ENCODE data around the gene STK32B. TPM values are rescaled to one million over a fixed set of nuclear protein-coding genes. Genes with fewer than 3 reads are reported as not detected.
A peak's percentile ranks its signal among the peaks of the same experiment; 100 is the strongest.
"Not testable (repeated sequence)": the region's sequence is repeated elsewhere in the genome, so short reads cannot be mapped to it uniquely, and the experiment has no call there.

Gene STK32B
- 1 to 10 TPM in 1 of 2 donors, under 1 TPM in 1; 0.09 to 7.3 TPM for total RNA-seq

- WGBS: under 1% methylated on average over 79 of the region's 103 CpGs
- peaks cover 5% of the 10 kb centered on the region for H3K4me1 ChIP-seq (replicated peaks)
- H3K9me3 ChIP-seq: no peaks in the 10 kb centered on the region
- H3K4me3 ChIP-seq: peak within 1 kb of the TSS; percentile 27 to 35
- no peaks in the 10 kb centered on the region for H3K27me3 ChIP-seq (replicated peaks; ENCODE audit: insufficient read depth)
- peak; percentile 36 for DNase-seq (ENCODE audit: low spot score)
- no peaks in the 10 kb centered on the region for H3K36me3 ChIP-seq
- TF ChIP-seq POLR2A (IDR thresholded peaks at IDR 0.05) (no peak), CTCF (IDR thresholded peaks at IDR 0.05) (peak in 1 of 4 experiments; percentile 7)
- intact Hi-C loops (cut with DNase I): loop anchor here (10.0 kb wide), 1 partner anchor 763 kb away; no protein-coding TSS in a partner anchor
- no peak within 1 kb of the TSS for H3K27ac ChIP-seq
These were observed at the start of gene STK32B for GRCh38 chr4:5051278-5052203. Gene STK32B, plus strand, starts transcription at chr4:5051480.

GRCh38 chr4:5001641-5002040 lies 49.6 kb upstream of the STK32B start:
- DNase-seq (ENCODE audit: low spot score); intact Hi-C loops (cut with DNase I); H3K4me3 ChIP-seq; H3K4me1 ChIP-seq (replicated peaks); H3K27me3 ChIP-seq (replicated peaks; ENCODE audit: insufficient read depth); H3K36me3 ChIP-seq; H3K9me3 ChIP-seq; H3K27ac ChIP-seq: not testable (repeated sequence)
- WGBS: 85% methylated on average over 6 of the region's 6 CpGs

GRCh38 chr4:5003372-5003857 lies 47.9 kb upstream of the STK32B start:
- H3K9me3 ChIP-seq: no peaks in the 10 kb centered on the region
- intact Hi-C loops (cut with DNase I): no loop called here
- TF ChIP-seq POLR2AphosphoS5 (IDR thresholded peaks at IDR 0.05) (no peak), CTCF (IDR thresholded peaks at IDR 0.05) (no peak), POLR2A (IDR thresholded peaks at IDR 0.05) (no peak)
- peaks cover 8% of the 10 kb centered on the region for H3K27me3 ChIP-seq (replicated peaks; ENCODE audit: insufficient read depth)
- 73% methylated on average over 9 of the region's 9 CpGs for whole genome bisulfite sequencing
- no peaks in the 10 kb centered on the region for H3K4me1 ChIP-seq (replicated peaks)
- no peak for DNase-seq (ENCODE audit: low spot score)
- H3K4me3 ChIP-seq: no peak overlapping the region
- H3K36me3 ChIP-seq: no peaks in the 10 kb centered on the region
- no peak overlapping the region for H3K27ac ChIP-seq

GRCh38 chr4:5003918-5004317 lies 47.4 kb upstream of the STK32B start:
- no peak overlapping the region for H3K27ac ChIP-seq
- H3K36me3 ChIP-seq: no peaks in the 10 kb centered on the region
- H3K4me3 ChIP-seq: no peak overlapping the region
- TF ChIP-seq POLR2A (IDR thresholded peaks at IDR 0.05): no peak
- TF ChIP-seq POLR2AphosphoS5 (IDR thresholded peaks at IDR 0.05): no peak
- no peak for TF ChIP-seq CTCF (IDR thresholded peaks at IDR 0.05)
- peaks cover 8% of the 10 kb centered on the region for H3K27me3 ChIP-seq (replicated peaks; ENCODE audit: insufficient read depth)
- WGBS: 94% methylated on average over 3 of the region's 3 CpGs
- H3K4me1 ChIP-seq (replicated peaks): no peaks in the 10 kb centered on the region
- intact Hi-C loops (cut with DNase I): no loop called here
- no peaks in the 10 kb centered on the region for H3K9me3 ChIP-seq
- DNase-seq (ENCODE audit: low spot score): no peak

- H3K4me1 ChIP-seq (replicated peaks): no peaks in the 10 kb centered on the region
- no peaks in the 10 kb centered on the region for H3K36me3 ChIP-seq
- intact Hi-C loops (cut with DNase I): no loop called here
- no peak overlapping the region for H3K4me3 ChIP-seq
- H3K9me3 ChIP-seq: no peaks in the 10 kb centered on the region
- peaks cover 8% of the 10 kb centered on the region for H3K27me3 ChIP-seq (replicated peaks; ENCODE audit: insufficient read depth)
- TF ChIP-seq CTCF (IDR thresholded peaks at IDR 0.05): no peak
- no peak for TF ChIP-seq POLR2A (IDR thresholded peaks at IDR 0.05)
- 87% methylated on average over 8 of the region's 8 CpGs for WGBS
- no peak for DNase-seq (ENCODE audit: low spot score)
- no peak overlapping the region for H3K27ac ChIP-seq
These were observed 46.8 kb upstream of the STK32B start for GRCh38 chr4:5004496-5004895.

- intact Hi-C loops (cut with DNase I); DNase-seq (ENCODE audit: low spot score): not testable (repeated sequence)
- WGBS: 85% methylated on average over 11 of the region's 11 CpGs
These were observed 44.3 kb upstream of the STK32B start for GRCh38 chr4:5006932-5007331.

More at GRCh38 chr4:5006932-5007331, 44.3 kb upstream of the STK32B start:
- not testable (repeated sequence) for H3K4me3 ChIP-seq; H3K27me3 ChIP-seq (replicated peaks; ENCODE audit: insufficient read depth); H3K9me3 ChIP-seq; H3K4me1 ChIP-seq (replicated peaks); H3K27ac ChIP-seq; H3K36me3 ChIP-seq
